ENCODE results near the gene RCBTB2. TPM values are rescaled to one million over a fixed set of nuclear protein-coding genes. Genes with fewer than 3 reads are reported as not detected.
A peak's percentile ranks its signal among the peaks of the same experiment; 100 is the strongest.
"Not testable (repeated sequence)": the region's sequence is repeated elsewhere in the genome, so short reads cannot be mapped to it uniquely, and the experiment has no call there.

The RCBTB2 gene
- total RNA-seq, 1 donor from 2014 or later: 19.7 TPM

DNA sequence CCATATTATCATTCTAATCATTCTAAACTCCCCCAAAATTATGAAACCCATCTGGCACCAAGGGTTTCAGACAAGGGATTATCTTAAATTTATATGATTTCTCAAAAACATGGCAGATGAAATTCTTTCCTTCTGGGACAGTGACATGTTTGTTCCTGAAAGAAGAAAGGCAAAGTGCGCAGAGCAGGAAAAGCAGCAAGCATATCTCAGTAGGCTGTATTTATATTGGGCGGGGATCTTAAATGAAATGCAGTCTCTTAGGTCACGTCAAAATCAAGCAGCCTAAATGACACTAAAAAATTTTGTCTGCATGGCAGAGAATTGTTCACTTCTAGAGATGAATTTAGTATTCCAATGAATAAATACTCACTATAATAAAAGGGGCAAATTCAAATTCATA is 49.3 kb downstream of the RCBTB2 start:
- ATAC-seq: no peak
- intact Hi-C loops (cut with DNase I): no loop called here
- no peak for DNase-seq (ENCODE audit: low spot score)

DNA sequence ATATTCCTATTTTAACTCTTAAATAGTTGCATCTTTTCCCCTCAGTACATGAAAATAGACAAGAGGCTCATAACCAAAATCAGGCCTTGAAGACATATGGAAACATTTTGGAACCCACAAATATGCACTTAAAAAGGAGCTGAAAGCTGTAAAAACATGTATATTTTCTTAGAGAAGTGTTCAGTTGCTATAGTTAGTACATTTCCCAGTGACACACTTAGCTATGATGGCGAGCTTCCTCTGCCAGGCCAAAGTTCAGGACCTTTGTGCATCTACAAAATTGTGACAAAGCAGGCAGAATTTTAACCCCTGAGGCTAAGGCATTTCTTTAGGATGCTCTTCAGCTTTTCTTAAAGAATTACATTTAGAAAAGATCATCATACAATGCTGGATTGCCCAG is 54.5 kb downstream of the RCBTB2 start:
- DNase-seq (ENCODE audit: low spot score): no peak
- ATAC-seq: no peak
- intact Hi-C loops (cut with DNase I): no loop called here

DNA sequence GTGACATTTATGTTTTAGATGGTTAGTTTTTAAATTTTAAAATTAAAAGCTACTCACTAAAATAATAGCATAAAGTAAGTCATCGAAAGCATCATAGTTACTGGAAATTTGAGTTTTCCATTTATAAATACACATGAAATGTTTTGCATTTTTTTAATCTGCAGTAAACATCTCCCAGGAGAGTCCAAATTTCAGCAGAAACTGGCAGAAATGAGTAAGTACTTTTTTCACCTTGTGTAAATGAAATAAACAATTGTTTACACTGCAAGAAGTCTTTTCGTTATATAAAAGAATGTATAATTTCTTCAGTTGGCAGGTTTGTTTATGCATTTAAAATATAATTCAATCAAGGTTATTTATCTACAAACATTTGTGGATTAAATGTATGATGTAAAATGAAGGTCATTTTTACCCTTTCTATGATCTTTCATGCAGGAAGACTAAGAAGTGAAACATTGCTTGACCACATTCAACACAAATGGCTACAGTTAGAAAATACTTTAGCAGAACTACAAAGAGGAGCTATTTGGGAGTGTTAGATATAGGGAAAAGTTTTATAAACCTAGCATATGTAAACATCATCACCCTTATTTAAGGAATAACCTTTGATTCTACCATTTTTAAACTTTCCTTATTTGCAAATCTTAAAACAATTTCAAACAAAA is 55.6 kb downstream of the RCBTB2 start:
- DNase-seq (ENCODE audit: low spot score): no peak
- intact Hi-C loops (cut with DNase I): no loop called here
- ATAC-seq: no peak

- peak; percentile 69 for ATAC-seq
- DNase-seq (ENCODE audit: low spot score): no peak
- intact Hi-C loops (cut with DNase I): no loop called here
These were observed 56.2 kb downstream of the RCBTB2 start for GRCh38 chr13:48476686-48477085.

GRCh38 chr13:48476215-48476614 is 56.7 kb downstream of the RCBTB2 start:
- DNase-seq (ENCODE audit: low spot score) (no peak), ATAC-seq (peak; percentile 67)
- intact Hi-C loops (cut with DNase I): no loop called here

DNA sequence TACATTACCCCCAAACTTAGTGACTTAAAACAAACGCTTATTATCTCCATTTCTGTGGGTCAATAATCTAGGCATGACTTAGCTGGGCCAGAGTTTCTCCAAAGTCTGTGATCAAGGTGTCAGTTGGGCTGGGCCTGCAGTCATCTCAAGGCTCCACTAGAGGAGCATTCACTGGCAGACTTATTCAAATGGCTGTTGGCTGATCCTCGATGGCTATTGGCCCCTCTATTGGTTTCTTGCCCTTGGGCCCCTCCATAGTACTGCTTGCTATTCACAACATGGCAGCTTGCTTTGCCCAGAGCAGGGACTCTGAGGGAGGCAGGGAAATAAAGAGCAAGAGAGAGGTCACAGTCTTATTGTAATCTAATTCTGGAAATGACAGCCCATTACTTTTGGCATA is 57.6 kb downstream of the RCBTB2 start:
- ATAC-seq: no peak
- intact Hi-C loops (cut with DNase I): no loop called here

DNA sequence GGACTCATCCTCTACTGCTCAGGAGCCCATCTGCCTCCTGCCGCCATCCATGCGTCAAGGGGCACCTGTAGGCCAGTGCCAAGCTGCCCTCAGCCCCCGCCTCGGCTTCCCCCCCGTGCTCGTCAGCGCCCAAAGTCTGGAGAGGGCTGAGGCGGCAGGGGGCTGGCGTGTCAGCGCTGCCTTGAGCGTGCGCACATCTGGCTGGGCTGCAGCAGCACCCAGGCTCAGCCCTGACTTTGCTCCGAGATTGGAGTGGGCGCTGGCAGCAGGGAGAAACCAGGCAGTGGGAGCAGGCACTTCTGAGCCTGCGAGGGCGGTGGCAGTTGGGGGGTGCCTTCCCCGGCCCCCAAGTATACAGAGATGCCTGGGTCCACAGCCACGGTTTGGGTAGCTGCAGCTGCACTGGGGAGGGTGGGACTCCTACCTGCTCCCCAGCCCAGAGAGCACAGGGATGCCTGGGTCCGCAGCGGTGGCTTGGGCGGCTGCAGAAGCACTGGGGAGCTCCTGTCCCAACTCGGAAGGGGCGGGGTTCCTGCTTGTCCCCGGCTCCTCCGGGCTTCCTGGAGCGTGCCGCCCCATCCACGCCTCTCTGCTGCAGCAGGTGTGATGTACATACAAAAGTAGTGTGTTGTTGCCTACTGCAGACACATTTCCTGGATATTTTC is 75.2 kb downstream of the RCBTB2 start:
- intact Hi-C loops (cut with DNase I): no loop called here
- DNase-seq (ENCODE audit: low spot score) (peak; percentile 45), ATAC-seq (no peak)

More for the DNA sequence above, 57.6 kb downstream of the RCBTB2 start:
- DNase-seq (ENCODE audit: low spot score): no peak

DNA sequence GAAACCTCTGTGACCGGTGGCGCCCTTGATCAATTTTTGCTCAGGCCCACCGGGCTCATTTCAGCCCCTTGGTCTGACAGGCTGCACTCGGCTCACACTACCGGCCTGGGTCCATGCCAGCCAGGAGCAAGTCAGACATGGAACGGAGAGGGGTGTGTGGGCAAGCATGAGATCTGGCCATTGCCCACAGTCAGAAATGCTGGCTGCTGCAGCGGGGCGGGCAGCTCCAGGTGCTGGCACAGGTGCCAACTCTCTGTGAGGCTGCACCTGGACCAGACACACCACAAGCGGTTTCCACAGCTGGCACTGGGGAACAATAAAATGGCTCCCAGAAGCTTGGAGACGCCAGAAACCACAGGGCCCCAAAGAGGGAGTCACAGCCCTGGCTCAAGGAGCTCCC is 76.3 kb downstream of the RCBTB2 start:
- DNase-seq (ENCODE audit: low spot score) (no peak), ATAC-seq (no peak)
- intact Hi-C loops (cut with DNase I): no loop called here

DNA sequence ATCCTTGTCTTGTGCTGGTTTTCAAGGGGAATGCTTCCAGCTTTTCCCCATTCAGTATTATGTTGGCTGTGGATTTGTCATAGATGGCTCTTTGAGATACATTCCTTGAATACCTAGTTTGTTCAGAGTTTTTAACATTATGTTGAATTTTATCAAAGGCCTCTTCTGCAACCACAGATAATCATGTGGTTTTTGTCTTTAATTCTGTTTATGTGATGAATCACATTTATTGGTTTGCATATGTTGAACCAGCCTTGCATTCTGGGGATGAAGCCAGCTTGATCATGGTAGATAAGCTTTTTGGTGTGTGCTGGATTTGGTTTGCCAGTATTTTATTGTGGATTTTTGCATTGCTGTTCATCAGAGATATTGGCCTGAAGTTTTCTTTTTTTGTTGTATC is 81.7 kb downstream of the RCBTB2 start:
- DNase-seq (ENCODE audit: low spot score); ATAC-seq; intact Hi-C loops (cut with DNase I): not testable (repeated sequence)

DNA sequence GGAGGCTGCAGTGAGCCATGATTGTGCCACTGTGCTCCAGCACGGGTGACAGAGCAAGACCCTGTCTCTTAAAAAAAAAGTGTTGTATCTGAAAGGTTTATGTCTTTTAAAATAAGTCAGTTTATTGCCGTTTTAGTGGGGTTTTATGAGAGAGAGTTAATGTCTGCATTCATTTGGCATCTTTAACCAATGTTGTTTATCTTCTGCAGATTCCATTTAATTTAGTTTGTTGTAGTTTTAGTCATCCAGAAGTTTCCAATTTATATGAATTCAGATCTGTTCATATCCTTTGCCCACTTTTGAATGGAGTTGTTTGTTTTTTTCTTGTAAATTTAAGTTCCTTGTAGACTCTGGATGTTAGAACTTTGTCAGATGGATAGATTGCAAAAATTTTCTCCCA is 83.2 kb downstream of the RCBTB2 start:
- intact Hi-C loops (cut with DNase I): no loop called here
- ATAC-seq (no peak), DNase-seq (ENCODE audit: low spot score) (no peak)

DNA sequence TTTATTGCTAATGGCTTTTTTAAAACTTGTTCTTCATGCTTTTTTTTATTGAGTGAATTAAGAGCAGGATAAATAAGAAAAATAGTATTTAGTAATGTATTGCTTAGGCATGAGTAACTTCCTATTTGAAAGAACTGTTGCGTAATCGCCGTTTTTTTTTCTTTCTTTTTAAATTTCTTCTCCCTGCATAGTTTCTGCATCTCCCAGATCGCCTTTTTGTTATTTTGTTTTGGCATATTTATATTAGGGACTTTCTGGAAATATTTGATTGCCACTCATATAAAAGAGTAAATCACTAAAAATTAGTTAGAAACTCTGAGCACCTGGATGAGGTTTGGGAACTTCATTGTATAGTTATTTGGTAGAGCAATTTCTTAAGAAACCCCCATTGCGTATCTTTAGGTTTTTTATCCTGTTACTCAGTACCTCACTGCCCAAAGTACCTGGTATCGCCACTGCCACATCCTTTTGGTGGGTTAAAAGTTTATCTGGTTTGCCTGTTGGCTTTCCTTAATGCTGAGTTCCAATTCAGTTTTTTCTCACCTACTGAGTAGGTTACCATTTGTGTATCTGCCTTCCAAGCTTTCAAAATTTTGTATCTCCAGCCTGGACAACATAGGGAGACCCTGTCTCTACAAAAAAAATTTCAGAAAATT is 83.8 kb downstream of the RCBTB2 start:
- intact Hi-C loops (cut with DNase I): no loop called here
- ATAC-seq (no peak), DNase-seq (ENCODE audit: low spot score) (no peak)

GRCh38 chr13:48448285-48448958 is 84.5 kb downstream of the RCBTB2 start:
- DNase-seq (ENCODE audit: low spot score) (no peak), ATAC-seq (no peak)
- intact Hi-C loops (cut with DNase I): no loop called here

DNA sequence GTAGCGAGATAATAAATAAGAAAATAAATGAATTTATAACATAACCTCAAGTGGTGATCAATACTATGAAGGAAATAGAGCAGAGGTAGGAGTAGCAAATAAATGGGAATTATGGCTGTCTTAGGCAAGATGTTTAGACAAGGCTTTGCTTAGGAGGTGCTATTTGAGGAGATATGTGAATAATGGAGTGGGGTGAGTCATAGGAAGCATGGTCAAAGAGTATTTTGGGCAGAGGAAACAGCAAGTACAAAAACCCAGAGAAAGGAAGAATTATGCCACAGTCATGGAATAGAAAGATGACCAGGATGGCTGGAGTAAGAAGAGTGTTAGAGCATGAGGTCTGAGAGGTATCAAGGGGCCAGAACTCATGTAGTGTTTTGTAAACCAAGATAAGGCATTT is 86.4 kb downstream of the RCBTB2 start:
- DNase-seq (ENCODE audit: low spot score) (no peak), ATAC-seq (no peak)
- intact Hi-C loops (cut with DNase I): no loop called here

GRCh38 chr13:48443442-48444208 is 89.3 kb downstream of the RCBTB2 start:
- DNase-seq (ENCODE audit: low spot score): no peak
- intact Hi-C loops (cut with DNase I): no loop called here
- ATAC-seq: no peak

Other genes with a start within 250 kb of the RCBTB2 start
- gene RB1, start 229.3 kb downstream of the RCBTB2 start, total RNA-seq: 58.5 TPM
- gene LPAR6, start 120.0 kb downstream of the RCBTB2 start, total RNA-seq: 55.0 TPM
- 1.4 TPM for gene CYSLTR2, start 120.8 kb upstream of the RCBTB2 start, total RNA-seq

Data from sciatic nerve (tissue), 2 donors.